ENCODE data around the gene SLC37A4. TPM values are rescaled to one million over a fixed set of nuclear protein-coding genes. Genes with fewer than 3 reads are reported as not detected.

SLC37A4 gene
- total RNA-seq, 1 donor: 9.5 TPM

DNA sequence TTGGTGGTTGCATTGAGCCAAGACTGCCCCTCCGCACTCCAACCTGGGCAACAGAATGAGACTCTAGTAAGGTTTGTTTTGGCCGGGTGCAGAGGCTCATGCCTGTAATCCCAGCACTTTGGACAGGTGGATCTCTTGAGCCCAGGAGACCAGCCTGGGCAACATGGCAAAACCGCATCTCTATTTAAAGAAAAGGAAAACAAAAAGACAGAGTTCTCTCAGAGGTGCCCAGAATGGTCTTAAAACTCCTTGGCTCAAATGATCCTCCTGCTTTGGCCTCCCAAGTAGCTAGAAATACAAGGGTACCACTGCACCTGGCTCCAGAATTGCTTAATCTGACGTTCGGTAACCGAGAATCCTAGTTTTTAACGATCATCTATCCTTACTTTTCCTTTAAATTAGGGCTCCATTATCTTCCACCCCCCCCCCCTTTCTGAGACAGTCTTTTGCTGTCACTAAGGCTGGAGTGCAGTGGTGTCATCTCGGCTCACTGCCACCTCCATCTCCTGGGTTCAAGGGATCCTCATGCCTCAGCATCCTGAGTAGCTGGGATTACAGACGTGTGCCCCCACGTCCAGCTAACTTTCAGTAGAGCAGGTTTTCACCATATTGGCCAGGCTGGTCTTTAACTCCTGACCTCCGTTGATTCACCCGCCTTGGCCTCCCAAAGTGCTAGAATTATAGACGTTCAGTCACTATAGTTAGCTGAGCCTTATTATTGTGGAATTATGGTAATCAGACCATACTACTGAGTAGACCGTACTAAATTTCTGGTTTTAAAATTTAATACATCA, 14.3 kb downstream of the SLC37A4 start:
- peak overlapping the region; percentile 95 for H3K4me3 ChIP-seq (ENCODE audit: low read depth, low read length)
- TF ChIP-seq CTCF (IDR thresholded peaks at IDR 0.05; ENCODE audit: insufficient read depth, low read depth, low read length): no peak
- DNase-seq (ENCODE audit: low read depth): no peak

GRCh38 chr11:119015054-119015611, 15.5 kb downstream of the SLC37A4 start:
- TF ChIP-seq CTCF (IDR thresholded peaks at IDR 0.05; ENCODE audit: insufficient read depth, low read depth, low read length): no peak
- no peak for DNase-seq (ENCODE audit: low read depth)
- H3K4me3 ChIP-seq (ENCODE audit: low read depth, low read length): no peak overlapping the region

- DNase-seq (ENCODE audit: low read depth): no peak
- no peak for TF ChIP-seq CTCF (IDR thresholded peaks at IDR 0.05; ENCODE audit: insufficient read depth, low read depth, low read length)
- no peak overlapping the region for H3K4me3 ChIP-seq (ENCODE audit: low read depth, low read length)
These were observed 16.3 kb downstream of the SLC37A4 start for GRCh38 chr11:119014209-119014924.

GRCh38 chr11:119012629-119013170, 18.0 kb downstream of the SLC37A4 start:
- TF ChIP-seq CTCF (IDR thresholded peaks at IDR 0.05; ENCODE audit: insufficient read depth, low read depth, low read length): no peak
- no peak overlapping the region for H3K4me3 ChIP-seq (ENCODE audit: low read depth, low read length)
- no peak for DNase-seq (ENCODE audit: low read depth)

- no peak for TF ChIP-seq CTCF (IDR thresholded peaks at IDR 0.05; ENCODE audit: insufficient read depth, low read depth, low read length)
- DNase-seq (ENCODE audit: low read depth): no peak
- H3K4me3 ChIP-seq (ENCODE audit: low read depth, low read length): no peak overlapping the region
These were observed 19.1 kb downstream of the SLC37A4 start for GRCh38 chr11:119011476-119012053.

- H3K4me3 ChIP-seq (ENCODE audit: low read depth, low read length): no peak overlapping the region
- DNase-seq (ENCODE audit: low read depth): no peak
- TF ChIP-seq CTCF (IDR thresholded peaks at IDR 0.05; ENCODE audit: insufficient read depth, low read depth, low read length): no peak
These were observed 24.0 kb downstream of the SLC37A4 start for GRCh38 chr11:119006656-119007055.
